Activated CD8-positive, alpha-beta memory T cell treated with anti-CD3 and anti-CD28 coated beads, Interleukin-2, amount 50 U/mL, for 4 hours (primary cell): ENCODE measurements around the gene SGPL1.
"Not testable (repeated sequence)": the region's sequence is repeated elsewhere in the genome, so short reads cannot be mapped to it uniquely, and the experiment has no call there.

Experiments
- DNase-seq: peaks from one replicate; pipeline ENCODE4 v3.0.0-alpha.2; 2020

SGPL1 gene

GRCh38 chr10:70845256-70845655 lies 29.5 kb downstream of the SGPL1 start:
- DNase-seq: no peak

GRCh38 chr10:70845816-70846215 lies 30.1 kb downstream of the SGPL1 start:
- DNase-seq: no peak

GRCh38 chr10:70846795-70847194 lies 31.0 kb downstream of the SGPL1 start:
- DNase-seq: no peak

- no peak for DNase-seq
Observed at GRCh38 chr10:70847659-70848360, 32.1 kb downstream of the SGPL1 start.

GRCh38 chr10:70849582-70850016 lies 33.9 kb downstream of the SGPL1 start:
- no peak for DNase-seq

GRCh38 chr10:70850097-70850496 lies 34.3 kb downstream of the SGPL1 start:
- DNase-seq: no peak

- DNase-seq: no peak
Observed at GRCh38 chr10:70851597-70852475, 36.1 kb downstream of the SGPL1 start.

GRCh38 chr10:70853038-70853437 lies 37.3 kb downstream of the SGPL1 start:
- DNase-seq: no peak

GRCh38 chr10:70853457-70853856 lies 37.7 kb downstream of the SGPL1 start:
- DNase-seq: no peak

GRCh38 chr10:70856454-70856853 lies 40.7 kb downstream of the SGPL1 start:
- DNase-seq: no peak

- no peak for DNase-seq
Observed at GRCh38 chr10:70858759-70859158, 43.0 kb downstream of the SGPL1 start.

- DNase-seq: not testable (repeated sequence)
Observed at GRCh38 chr10:70861495-70862197, 45.9 kb downstream of the SGPL1 start.

- DNase-seq: no peak
Observed at GRCh38 chr10:70863470-70864160, 47.9 kb downstream of the SGPL1 start.

- no peak for DNase-seq
Observed at GRCh38 chr10:70864935-70865334, 49.2 kb downstream of the SGPL1 start.

- no peak for DNase-seq
Observed at GRCh38 chr10:70866424-70866823, 50.7 kb downstream of the SGPL1 start.

- no peak for DNase-seq
Observed at GRCh38 chr10:70872291-70872690, 56.5 kb downstream of the SGPL1 start.

- no peak for DNase-seq
Observed at GRCh38 chr10:70874061-70874460, 58.3 kb downstream of the SGPL1 start.

- no peak for DNase-seq
Observed at GRCh38 chr10:70879207-70879606, 63.5 kb downstream of the SGPL1 start.

- peak; percentile 75 for DNase-seq
Observed at GRCh38 chr10:70880077-70880534, 64.4 kb downstream of the SGPL1 start.

- DNase-seq: no peak
Observed at GRCh38 chr10:70884741-70885140, 69.0 kb downstream of the SGPL1 start.

- no peak for DNase-seq
Observed at GRCh38 chr10:70885481-70885880, 69.7 kb downstream of the SGPL1 start.
